ENCODE measurements around the gene CCDC91. TPM values are rescaled to one million over a fixed set of nuclear protein-coding genes. Genes with fewer than 3 reads are reported as not detected.

Gene CCDC91
- total and polyA plus RNA-seq, 9 of the 15 experiments (the other 6 are each of a cell fraction or from before 2014, with no cell fraction given) = 10.1 to 31.1 (median 26.3) TPM

- TF ChIP-seq ZNF592 (IDR thresholded peaks at IDR 0.05) = 0 out of 2 replicates have a peak, but pooled peaks have one; percentile 37
- TF ChIP-seq FOXA1 (IDR thresholded peaks at IDR 0.05; ENCODE audit: borderline replicate concordance) = no peak
- no peak for TF ChIP-seq ELF1 (tag; IDR thresholded peaks at IDR 0.05)
- peak in 1 of 3 experiments; percentile 1; a peak in 1 of 6 replicates for TF ChIP-seq CTCF (IDR thresholded peaks at IDR 0.05 in 2 of 3, conservative IDR thresholded peaks at IDR 0.05 in 1 of 3; ENCODE audit: insufficient read depth in 2 of 3, low read depth in 1 of 3, low read length in 3 of 3)
- TF ChIP-seq FOXK2 (conservative IDR thresholded peaks at IDR 0.05 in 1 of 2, IDR thresholded peaks at IDR 0.05 in 1 of 2; ENCODE audit: low read depth in 2 of 2) = peak in 1 of 2 experiments; percentile 28; a peak in 1 of 4 replicates
- TF ChIP-seq CCAR2 (IDR thresholded peaks at IDR 0.05; ENCODE audit: low read depth, low read length) = no peak
Measured at GRCh38 chr12:28242129-28242495, 51.9 kb downstream of the CCDC91 start (continued).
